Astrocyte (in vitro differentiated cells and primary cell): ENCODE results near the gene MICAL2. TPM values are rescaled to one million over a fixed set of nuclear protein-coding genes. Genes with fewer than 3 reads are reported as not detected.

ENCODE experiments used
- DNase-seq: peaks from one replicate; pipeline ENCODE4 v3.0.0-alpha.2; 2010; ENCODE audit warnings: low read depth
- FAIRE-seq: peaks from 2 replicates; lab custom pipeline; 2011; peaks lifted over from hg19 to GRCh38; lab: Jason Lieb, UNC
- H2AFZ ChIP-seq: 2 replicates; pipeline ENCODE4 v1.6.0; 2012; ENCODE audit warnings: low read depth, low read length, inconsistent platforms
- H3K27ac ChIP-seq: 2 replicates; pipeline ENCODE4 v1.5.1; 2011; ENCODE audit warnings: low read depth, low read length, inconsistent platforms
- H3K27me3 ChIP-seq: 2 replicates; pipeline ENCODE4 v1.6.0; 2011; ENCODE audit warnings: low read length, inconsistent platforms; ENCODE audit not compliant: insufficient read depth
- H3K36me3 ChIP-seq: 2 replicates; pipeline ENCODE4 v1.5.1; 2011; ENCODE audit warnings: low read length, inconsistent platforms; ENCODE audit not compliant: insufficient read depth
- H3K4me1 ChIP-seq: 2 replicates; pipeline ENCODE4 v1.5.1; 2011; ENCODE audit warnings: low read length, inconsistent platforms; ENCODE audit not compliant: insufficient read depth
- H3K4me2 ChIP-seq: 2 replicates; pipeline ENCODE4 v1.6.0; 2012; ENCODE audit warnings: low read length, inconsistent platforms
- H3K4me3 ChIP-seq: 2 replicates; pipeline ENCODE4 v1.5.1; 2011; ENCODE audit warnings: low read depth, mild to moderate bottlenecking, low read length, inconsistent platforms; ENCODE audit not compliant: insufficient read depth
- H3K79me2 ChIP-seq: 2 replicates; pipeline ENCODE4 v1.6.0; 2012; ENCODE audit warnings: mild to moderate bottlenecking, low read length, inconsistent platforms; ENCODE audit not compliant: insufficient read depth
- H3K9ac ChIP-seq: 2 replicates; pipeline ENCODE4 v1.6.0; 2012; ENCODE audit warnings: mild to moderate bottlenecking, low read length, inconsistent platforms
- H3K9me3 ChIP-seq: 2 replicates; pipeline ENCODE4 v1.5.1; 2012; ENCODE audit warnings: low read depth, mild to moderate bottlenecking, low read length, inconsistent platforms; ENCODE audit not compliant: insufficient read depth
- H4K20me1 ChIP-seq: 2 replicates; pipeline ENCODE4 v1.6.0; 2012; ENCODE audit warnings: low read length, inconsistent platforms; ENCODE audit not compliant: insufficient read depth
- H3K27ac Mint-ChIP-seq: one replicate; pipeline ENCODE4 v1.8.0; 2021; ENCODE audit warnings: mild to moderate bottlenecking, mixed read lengths; ENCODE audit not compliant: unreplicated experiment
- H3K27me3 Mint-ChIP-seq: one replicate; pipeline ENCODE4 v1.8.0; 2021; ENCODE audit warnings: low read depth, mixed read lengths; ENCODE audit not compliant: unreplicated experiment
- H3K36me3 Mint-ChIP-seq: one replicate; pipeline ENCODE4 v1.8.0; 2021; ENCODE audit warnings: low read depth, mixed read lengths; ENCODE audit not compliant: unreplicated experiment
- H3K4me1 Mint-ChIP-seq: one replicate; pipeline ENCODE4 v1.8.0; 2021; ENCODE audit warnings: low read depth, mixed read lengths; ENCODE audit not compliant: unreplicated experiment
- H3K4me3 Mint-ChIP-seq: one replicate; pipeline ENCODE4 v1.8.0; 2021; ENCODE audit warnings: mild to moderate bottlenecking, moderate library complexity, mixed read lengths; ENCODE audit not compliant: unreplicated experiment
- H3K9me3 Mint-ChIP-seq: one replicate; pipeline ENCODE4 v1.8.0; 2021; ENCODE audit warnings: mild to moderate bottlenecking, mixed read lengths; ENCODE audit not compliant: unreplicated experiment
- CTCF ChIP-seq: IDR thresholded peaks from 2 replicates; pipeline ENCODE4 v1.5.1; 2011; ENCODE audit warnings: low read depth, mild to moderate bottlenecking, inconsistent platforms, low read length, moderate library complexity; ENCODE audit not compliant: insufficient read depth
- EZH2 ChIP-seq: IDR thresholded peaks from 2 replicates; pipeline ENCODE4 v1.6.1; 2012; ENCODE audit warnings: mild to moderate bottlenecking, low read length, inconsistent platforms; ENCODE audit not compliant: insufficient read depth
- total RNA-seq: library from RNA; stranded (reverse); gene quantifications from 2 replicates; pipeline ENCODE4 v1.2.1, GENCODE V29; 2021

The MICAL2 gene
- total RNA-seq, 1 donor from 2014 or later, result 357 TPM

DNA sequence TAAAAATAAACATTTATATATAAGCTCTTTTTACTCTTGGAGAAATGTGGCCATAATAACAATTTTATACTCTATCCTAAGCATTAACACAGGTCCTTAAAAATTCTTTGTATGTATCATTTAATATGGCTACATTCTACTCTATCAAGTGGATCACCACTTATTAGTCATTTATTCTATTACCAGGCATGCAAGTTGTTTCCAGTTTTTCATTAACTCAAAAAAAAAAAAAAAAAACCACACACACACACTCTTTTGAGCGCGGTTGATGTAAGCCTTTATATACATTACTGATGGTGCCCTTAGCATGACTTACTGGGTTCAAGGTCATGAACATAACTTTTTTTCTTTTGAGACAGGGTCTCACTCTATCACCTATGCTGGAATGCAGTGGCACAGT is 47.1 kb upstream of the MICAL2 start:
- Mint-ChIP-seq H3K36me3 (no peaks in the 10 kb centered on the region), H3K27me3 (no peaks in the 10 kb centered on the region), H3K9me3 (peaks cover 4% of the 10 kb centered on the region), H3K4me1 (peaks cover 32% of the 10 kb centered on the region), H3K4me3 (no peak overlapping the region), H3K27ac (no peak overlapping the region)
- Histone ChIP-seq H3K9me3 (no peaks in the 10 kb centered on the region), H4K20me1 (no peaks in the 10 kb centered on the region), H3K36me3 (no peaks in the 10 kb centered on the region), H3K4me3 (no peak overlapping the region), H3K4me2 (no peak overlapping the region), H3K27ac (no peak overlapping the region), H3K9ac (no peak overlapping the region), H3K27me3 (no peaks in the 10 kb centered on the region), H3K79me2 (no peaks in the 10 kb centered on the region), H2AFZ (no peak overlapping the region), H3K4me1 (peaks cover 24% of the 10 kb centered on the region)
- TF ChIP-seq CTCF (no peak), EZH2 (no peak)
- DNase-seq (no peak), FAIRE-seq (no peak)

- no peak for TF ChIP-seq CTCF
- no peak for TF ChIP-seq EZH2
- no peak overlapping the region for H2AFZ ChIP-seq
- Mint-ChIP-seq H3K27me3 (no peaks in the 10 kb centered on the region), H3K4me1 (peaks cover 35% of the 10 kb centered on the region), H3K4me3 (no peak overlapping the region), H3K27ac (no peak overlapping the region), H3K36me3 (no peaks in the 10 kb centered on the region), H3K9me3 (peaks cover 4% of the 10 kb centered on the region)
- no peak for FAIRE-seq
- no peak overlapping the region for H3K4me3 ChIP-seq
- H3K4me1 ChIP-seq, result peaks cover 24% of the 10 kb centered on the region
- DNase-seq, result no peak
- H3K9ac ChIP-seq, result no peak overlapping the region
- H4K20me1 ChIP-seq, result no peaks in the 10 kb centered on the region
- no peaks in the 10 kb centered on the region for H3K36me3 ChIP-seq
- H3K9me3 ChIP-seq, result no peaks in the 10 kb centered on the region
- H3K4me2 ChIP-seq, result no peak overlapping the region
- no peaks in the 10 kb centered on the region for H3K79me2 ChIP-seq
- no peaks in the 10 kb centered on the region for H3K27me3 ChIP-seq
- no peak overlapping the region for H3K27ac ChIP-seq
These were observed 46.0 kb upstream of the MICAL2 start for GRCh38 chr11:12064136-12064953.

- H3K27ac ChIP-seq, result no peak overlapping the region
- no peaks in the 10 kb centered on the region for H4K20me1 ChIP-seq
- Mint-ChIP-seq H3K4me1 (peaks cover 35% of the 10 kb centered on the region), H3K36me3 (no peaks in the 10 kb centered on the region), H3K4me3 (no peak overlapping the region), H3K27ac (no peak overlapping the region), H3K9me3 (peaks cover 4% of the 10 kb centered on the region), H3K27me3 (no peaks in the 10 kb centered on the region)
- no peaks in the 10 kb centered on the region for H3K27me3 ChIP-seq
- no peak overlapping the region for H3K4me2 ChIP-seq
- H3K79me2 ChIP-seq, result no peaks in the 10 kb centered on the region
- no peaks in the 10 kb centered on the region for H3K9me3 ChIP-seq
- no peak for TF ChIP-seq CTCF
- TF ChIP-seq EZH2, result no peak
- no peak overlapping the region for H2AFZ ChIP-seq
- H3K4me3 ChIP-seq, result no peak overlapping the region
- DNase-seq, result no peak
- no peak overlapping the region for H3K9ac ChIP-seq
- peaks cover 24% of the 10 kb centered on the region for H3K4me1 ChIP-seq
- FAIRE-seq, result no peak
- no peaks in the 10 kb centered on the region for H3K36me3 ChIP-seq
These were observed 45.5 kb upstream of the MICAL2 start for GRCh38 chr11:12064954-12065280.
